GM18508 (cell line): ENCODE measurements around the gene RPS15.

ENCODE experiments used
- ATAC-seq: cut with Tn5 transposase; IDR thresholded peaks from one replicate; pipeline ENCODE4 v1.9.1; 2021; ENCODE audit warnings: moderate number of reproducible peaks; ENCODE audit not compliant: insufficient read depth, unreplicated experiment

RPS15 gene

DNA sequence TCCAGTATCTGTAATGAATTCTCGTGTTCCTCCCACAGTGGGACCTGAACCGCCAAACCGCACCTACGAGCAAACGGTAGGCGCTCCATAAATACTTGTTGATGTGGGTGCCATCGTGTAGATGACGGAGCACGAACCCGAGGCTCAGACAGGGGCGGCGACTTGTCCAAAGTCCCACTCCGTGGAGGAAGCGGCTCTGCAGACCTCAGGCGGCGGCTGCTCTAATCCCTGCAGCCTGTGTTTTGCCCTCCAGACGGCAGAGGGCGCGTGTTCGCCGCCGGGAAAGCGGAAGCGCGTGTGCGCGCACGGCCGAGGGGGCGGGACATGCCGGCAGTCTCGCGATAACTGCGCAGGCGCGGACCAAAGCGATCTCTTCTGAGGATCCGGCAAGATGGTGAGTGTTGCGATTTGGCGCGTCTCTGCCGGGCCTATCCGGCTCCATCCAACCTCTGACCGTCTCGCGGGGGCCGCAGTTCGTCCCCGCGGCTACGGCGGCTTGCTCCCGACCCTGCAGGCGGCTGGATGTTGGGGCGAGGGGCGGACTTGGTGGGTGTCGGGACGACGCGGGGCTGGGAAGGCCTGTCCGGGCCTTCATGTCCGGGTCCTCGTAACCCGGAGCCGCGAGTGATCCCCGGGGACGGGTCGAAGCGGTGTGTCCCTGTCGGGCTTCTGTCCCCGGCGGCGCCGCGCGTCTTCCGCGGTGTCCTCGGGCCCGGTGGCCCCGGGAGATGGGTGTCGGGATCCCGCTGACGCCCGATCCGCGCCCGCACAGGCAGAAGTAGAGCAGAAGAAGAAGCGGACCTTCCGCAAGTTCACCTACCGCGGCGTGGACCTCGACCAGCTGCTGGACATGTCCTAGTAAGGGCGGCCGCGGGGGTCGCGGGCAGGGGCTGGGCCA lies at the start of gene RPS15:
TSS of gene RPS15 (plus strand) at position 362 of the 898 bp plus-strand sequence. CDS start at position 392, 30 bp downstream.
- ATAC-seq: no peak

DNA sequence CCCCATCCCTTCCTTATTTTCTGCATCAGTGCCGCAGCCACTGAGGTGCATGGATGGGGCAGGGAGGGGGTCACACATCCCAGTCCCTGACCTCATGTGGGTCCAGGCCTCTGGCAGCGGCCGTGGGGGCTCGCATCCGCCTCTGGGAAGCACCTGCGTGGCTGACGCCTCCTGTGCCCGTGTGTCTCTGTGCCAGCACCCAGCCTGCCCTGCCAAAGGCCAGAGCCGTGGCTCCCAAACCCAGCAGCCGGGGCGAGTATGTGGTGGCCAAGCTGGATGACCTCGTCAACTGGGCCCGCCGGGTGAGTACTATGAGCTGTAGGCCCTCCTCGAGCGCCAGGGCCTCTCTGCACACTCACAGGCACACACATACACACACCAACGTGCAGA lies 49.6 kb upstream of the RPS15 start:
- no peak for ATAC-seq

DNA sequence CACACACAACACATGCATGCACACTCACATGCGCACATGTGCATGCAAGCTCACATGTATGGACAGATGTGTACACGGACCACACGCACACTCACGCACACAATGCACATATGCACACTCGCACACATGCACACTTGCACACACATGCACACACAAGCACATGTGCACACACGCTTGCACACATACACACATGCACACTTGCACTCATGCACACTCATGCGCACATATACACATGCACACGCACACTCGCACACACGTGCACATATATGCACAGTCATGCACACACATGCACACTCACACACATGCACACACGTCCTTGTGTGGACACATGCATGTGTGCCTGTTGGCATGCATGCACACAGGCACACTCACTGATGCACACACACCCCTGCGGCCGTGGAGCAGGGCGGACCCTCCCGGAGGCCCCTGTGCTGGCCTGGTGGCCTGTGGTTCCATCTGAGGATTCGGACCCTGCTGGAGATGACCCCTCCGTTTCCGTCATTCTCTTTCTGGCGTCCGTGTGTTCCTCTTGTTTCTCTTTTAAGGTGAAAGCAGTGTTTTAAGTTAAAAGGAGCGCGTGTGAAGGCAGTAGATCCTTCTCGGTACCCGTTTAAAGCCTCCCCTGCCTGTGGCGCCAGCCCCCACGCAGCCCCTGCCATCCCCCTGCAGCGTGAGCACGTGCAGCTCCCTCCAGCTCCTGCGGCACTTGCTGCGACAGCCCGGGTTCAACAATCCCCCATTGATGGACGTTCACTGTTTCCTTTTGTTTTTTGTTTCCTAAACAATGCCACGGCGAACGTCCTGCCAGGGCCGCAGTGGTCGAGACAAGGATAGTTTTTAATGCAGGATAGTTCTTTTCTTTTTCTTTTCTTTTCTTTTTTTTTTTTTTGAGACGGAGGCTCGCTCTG lies 48.9 kb upstream of the RPS15 start:
- ATAC-seq: no peak

DNA sequence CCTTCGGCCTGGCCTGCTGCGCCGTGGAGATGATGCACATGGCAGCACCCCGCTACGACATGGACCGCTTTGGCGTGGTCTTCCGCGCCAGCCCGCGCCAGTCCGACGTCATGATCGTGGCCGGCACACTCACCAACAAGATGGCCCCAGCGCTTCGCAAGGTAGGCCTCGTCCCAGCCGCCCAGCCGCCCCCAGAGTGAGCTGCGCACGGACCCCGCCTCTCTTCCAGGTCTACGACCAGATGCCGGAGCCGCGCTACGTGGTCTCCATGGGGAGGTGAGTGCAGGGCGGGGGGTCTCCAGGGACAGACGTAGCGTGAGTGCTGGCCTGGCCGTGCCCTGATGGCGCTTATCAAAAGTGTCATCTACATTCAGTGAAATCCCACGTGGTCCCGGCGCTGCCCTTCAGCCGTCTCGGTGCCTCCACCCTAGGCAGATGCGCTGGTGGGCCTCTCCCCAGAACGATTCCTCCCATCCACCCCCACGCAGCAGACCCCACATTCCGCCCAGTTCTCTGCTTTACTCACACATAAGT lies 47.2 kb upstream of the RPS15 start:
- no peak for ATAC-seq

DNA sequence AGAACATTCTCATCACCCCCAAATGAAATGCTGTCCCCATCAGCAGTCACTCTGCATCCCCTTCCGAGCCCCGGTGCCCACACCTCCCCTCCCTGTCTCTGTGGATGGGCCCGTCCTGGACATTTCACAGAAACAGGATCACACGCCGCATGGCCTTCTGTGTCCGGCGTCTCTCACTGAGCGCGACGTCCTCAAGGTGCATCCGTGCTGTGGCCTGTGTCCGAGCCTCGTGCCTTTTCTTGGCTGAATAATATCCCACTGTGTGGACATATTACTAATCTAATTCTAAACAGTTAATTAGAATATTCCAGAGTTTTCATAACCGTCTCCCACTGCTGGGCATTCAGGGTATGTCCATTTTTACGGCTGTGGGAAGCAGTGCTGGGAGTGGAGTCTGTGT lies 45.8 kb upstream of the RPS15 start:
- ATAC-seq: no peak

DNA sequence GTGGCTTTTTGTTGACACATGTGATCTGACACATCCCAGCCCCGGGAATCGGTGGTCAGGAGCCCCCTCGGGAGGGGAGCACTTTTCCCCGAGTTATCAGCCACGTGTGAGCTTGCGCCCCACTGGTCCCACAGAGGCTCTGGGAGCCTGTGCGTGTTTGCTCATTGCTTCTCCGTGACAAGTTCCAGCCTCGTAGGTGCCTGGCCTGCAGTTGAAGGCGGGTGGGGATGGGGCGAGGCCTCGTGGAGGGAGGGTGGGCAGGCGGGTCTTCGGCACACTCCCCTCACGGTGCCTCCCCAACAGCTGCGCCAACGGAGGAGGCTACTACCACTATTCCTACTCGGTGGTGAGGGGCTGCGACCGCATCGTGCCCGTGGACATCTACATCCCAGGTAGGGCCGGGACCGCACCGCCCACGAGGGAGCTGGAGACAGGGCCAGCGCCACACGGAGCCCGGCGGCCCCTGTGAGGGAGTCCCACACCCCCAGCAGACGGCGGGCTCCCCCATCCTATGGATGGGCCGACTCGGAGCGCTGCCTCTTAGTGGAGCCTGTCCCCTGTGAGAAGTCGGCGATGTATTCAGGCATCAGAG lies 45.2 kb upstream of the RPS15 start:
- no peak for ATAC-seq

DNA sequence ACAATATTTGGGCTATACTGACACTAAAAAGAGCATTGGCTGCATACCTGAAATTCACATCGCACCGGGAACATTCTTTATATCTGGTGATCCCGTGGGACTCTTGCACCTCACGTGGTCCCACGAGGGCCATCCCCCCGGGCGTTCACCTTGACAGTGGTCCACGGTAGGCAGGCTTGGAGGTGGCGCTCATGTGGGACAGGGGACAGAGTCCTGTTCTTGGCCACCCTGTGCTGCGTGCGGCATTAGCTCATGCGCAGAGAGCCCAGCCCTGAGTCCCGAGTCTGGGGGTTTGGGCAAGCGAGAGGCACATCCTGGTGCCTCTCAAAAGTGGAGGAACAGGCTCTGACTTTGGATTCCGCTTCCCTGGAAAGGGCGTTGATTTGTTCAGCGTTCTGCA lies 44.4 kb upstream of the RPS15 start:
- ATAC-seq: no peak

DNA sequence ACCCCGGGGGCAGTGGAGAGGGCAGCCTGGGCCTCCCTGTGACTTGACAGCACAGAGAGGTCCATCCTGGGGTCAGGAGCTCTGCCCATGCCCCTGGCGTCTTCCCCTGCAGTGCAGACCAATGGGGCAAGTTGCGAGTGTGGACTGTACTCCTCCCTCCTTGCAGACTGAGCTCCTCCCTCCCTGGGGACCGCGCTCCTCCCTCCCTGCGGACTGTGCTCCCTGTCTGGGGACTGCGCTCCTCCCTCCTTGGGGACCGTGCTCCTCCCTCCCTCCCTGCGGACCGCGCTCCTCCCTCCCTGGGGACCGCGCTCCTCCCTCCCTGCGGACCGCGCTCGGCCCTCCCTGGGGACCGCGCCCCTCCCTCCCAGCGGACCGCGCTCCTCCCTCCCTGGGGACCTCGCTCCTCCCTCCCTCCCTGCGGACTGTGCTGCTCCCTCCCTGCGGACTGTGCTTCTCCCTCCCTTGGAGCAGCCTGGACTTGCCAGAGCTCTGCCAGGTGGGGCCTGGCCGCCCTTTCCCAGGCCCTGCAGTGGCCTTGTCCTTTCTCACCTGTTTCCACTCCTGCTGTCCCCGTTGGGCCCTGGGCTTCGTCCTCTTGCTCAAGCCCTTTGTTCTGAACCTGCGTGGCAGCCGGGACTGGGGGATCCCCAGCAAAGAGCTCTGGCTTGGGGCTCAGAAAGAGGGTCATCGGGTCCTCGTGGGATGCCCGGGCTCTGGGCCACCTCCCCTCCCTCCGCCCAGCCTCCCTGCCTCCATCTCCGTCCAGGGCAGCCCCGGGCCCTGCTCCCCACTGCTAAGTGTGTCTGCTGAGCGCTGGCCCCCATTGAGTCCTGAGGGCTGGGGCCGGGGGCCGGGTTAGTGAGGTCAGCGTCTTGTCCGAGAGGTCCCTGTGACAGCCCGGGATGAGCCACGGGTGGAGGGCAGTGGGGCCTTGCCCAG lies 43.7 kb upstream of the RPS15 start:
- ATAC-seq: no peak

DNA sequence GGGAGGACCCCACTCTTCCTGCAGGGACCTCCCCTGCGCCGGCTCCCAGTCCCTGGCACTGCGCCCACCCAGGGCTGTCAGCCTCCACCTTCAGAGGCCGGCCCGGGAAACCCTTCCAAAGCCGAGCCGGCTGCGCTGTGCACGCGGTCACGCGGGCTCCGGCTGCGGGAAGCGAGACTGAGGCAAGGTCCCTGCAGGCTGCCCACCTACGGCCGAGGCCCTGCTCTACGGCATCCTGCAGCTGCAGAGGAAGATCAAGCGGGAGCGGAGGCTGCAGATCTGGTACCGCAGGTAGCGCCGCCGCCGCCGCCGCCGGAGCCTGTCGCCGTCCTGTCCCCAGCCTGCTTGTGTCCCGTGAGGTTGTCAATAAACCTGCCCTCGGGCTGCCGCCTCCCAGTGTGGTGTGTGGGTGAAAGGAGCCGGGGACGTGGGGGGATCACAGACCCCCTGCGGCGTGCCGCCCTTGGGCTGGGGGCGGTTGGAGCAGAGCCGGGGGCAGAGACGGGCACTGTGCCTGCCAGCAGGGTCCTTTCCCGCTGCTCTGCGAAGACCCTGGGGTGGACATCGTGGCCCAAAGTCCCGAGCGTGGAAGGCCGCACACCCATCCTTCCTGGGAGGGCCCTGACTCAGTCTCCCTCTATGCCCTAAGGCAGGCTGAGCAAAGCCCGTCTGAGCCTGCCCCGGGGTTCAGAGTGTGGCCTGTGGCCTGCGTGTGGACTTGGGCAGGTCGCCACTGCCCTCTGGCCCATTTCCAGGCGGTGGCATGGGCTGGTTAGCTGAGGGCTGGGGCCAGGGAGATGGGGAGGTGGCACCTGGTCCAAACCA lies 42.8 kb upstream of the RPS15 start:
- no peak for ATAC-seq

DNA sequence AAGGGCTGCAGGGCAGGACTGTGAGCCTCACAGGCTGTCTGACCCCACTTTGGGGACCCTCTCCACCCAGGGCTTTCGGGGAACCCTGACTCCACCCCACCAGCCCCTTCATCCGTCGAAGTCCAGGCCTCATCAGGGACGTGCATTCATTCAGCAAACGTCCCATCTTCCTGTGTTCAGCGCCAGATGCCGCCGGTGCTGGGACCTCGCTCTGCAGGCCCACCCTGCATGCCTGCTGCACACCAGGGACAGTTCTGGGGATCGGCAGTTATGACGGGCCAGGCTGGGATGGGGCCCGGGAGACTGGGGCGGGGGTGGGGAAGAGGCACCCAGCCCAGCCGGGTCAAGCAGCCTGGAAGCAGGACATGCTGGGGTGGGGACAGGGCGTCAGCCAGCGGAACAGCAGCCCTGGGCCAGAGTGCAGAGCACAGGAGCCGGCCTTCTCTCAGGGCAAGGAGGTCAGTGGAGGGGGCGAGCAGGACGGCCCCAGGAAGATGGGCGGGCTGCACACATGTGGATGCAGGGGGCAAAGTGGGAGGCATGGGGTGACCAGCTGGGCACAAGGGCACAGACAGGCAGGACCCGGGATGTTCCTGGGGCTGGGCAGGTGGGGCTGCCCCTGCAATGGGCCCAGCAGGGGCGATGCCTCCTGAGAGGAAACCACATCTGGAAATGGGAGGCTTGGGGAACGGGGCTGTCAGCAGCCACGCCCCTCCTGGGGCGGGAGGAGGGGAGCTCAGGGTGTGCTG lies 42.0 kb upstream of the RPS15 start:
- ATAC-seq: no peak

DNA sequence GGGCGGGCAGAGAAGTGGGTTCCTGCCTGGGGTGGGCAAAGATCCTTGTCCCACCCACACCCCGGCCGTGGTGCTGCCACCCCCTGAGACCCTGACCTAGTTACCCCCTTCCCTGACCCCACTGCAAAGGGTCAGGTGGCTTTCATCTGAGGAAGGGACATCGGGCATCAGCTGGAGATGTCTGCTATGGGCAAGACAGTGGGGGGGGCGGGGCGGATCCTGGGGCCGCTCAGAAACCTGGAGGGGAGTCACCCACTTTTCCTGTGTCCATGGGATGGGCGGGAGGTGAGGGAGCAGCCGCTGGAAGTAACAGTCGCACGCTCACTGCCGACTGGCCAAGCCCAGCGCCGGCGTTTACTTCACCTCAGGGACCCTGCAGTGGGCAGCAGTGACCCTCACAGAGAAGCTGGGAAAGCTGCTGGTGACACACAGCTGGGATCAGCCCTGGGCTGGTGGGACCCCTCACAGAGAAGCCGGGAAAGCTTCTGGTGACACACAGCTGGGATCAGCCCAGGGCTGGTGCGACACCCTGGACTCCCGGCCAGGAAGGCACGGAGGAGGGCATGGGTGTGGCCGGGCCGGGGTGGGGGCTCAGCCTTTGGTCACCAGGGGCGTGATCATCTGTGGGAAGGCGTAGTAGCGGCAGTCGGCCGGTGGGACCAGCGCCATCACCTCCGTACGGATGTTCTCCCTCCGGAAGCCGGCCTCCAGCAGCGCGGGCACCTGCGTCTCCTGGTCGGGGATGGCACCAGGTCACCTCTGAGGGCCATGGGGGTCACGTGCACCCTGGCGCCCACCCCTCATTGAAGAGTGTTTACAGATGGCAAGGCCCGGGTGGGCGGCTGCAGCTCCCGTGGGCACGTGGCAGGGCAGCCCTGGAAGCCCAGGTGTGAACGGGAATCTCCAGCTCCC lies 41.2 kb upstream of the RPS15 start:
- no peak for ATAC-seq

DNA sequence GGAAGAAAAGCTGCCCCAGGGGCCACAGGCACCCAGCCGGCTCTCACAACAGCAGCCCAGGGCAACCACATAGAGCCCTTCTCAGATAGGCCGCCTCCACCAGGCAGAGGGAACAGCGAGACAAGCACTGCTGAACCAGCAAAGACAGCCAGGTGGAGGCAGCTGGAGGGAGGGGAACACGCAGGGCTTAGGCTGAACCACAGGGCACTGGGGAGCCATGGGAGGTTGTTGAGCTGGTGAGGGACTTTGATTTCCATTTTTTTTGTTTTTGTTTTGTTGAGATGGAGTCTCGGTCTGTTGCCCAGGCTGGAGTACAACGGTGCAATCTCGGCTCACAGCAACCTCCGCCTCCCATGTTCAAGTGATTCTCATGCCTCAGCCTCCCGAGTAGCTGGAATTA lies 40.4 kb upstream of the RPS15 start:
- ATAC-seq: no peak

DNA sequence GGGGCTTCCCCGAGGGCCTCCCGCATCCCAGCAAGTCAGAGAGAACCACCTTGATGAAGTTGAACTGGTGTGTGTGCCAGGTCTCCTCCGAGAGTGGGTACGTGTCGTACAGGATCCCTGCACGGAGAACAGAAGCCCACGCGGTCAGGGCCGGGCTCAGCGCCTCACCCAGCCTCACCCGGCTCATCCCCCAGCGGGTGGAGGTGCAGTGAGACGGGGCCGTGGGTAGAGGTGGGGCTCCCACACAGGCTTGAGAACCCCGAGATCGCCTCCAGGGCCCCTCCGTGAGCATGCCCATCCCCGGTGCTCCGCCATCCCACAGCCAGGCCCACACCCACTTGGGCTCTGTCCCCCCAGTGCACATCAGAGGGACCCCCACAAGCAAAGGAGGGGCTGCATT lies 39.1 kb upstream of the RPS15 start:
- no peak for ATAC-seq

DNA sequence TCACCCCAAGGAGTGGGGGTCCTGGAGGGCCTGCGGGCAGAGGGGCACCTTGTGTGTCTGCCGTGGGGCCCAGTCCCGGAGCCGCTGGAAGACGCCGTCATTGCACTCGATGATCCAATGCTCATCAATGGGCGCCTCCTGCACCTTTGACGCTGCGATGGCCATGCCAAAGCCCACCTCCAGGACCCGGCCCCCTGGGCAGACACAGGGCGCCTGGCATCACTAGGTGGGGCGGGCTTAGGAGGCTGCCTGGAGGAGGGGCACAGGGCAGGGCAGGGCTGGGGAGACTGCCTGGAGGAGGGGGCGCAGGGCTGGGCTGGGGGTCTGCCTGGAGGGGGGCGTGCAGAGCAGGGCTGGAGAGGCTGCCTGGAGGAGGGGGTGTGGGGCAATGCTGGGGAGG lies 38.5 kb upstream of the RPS15 start:
- ATAC-seq: no peak

DNA sequence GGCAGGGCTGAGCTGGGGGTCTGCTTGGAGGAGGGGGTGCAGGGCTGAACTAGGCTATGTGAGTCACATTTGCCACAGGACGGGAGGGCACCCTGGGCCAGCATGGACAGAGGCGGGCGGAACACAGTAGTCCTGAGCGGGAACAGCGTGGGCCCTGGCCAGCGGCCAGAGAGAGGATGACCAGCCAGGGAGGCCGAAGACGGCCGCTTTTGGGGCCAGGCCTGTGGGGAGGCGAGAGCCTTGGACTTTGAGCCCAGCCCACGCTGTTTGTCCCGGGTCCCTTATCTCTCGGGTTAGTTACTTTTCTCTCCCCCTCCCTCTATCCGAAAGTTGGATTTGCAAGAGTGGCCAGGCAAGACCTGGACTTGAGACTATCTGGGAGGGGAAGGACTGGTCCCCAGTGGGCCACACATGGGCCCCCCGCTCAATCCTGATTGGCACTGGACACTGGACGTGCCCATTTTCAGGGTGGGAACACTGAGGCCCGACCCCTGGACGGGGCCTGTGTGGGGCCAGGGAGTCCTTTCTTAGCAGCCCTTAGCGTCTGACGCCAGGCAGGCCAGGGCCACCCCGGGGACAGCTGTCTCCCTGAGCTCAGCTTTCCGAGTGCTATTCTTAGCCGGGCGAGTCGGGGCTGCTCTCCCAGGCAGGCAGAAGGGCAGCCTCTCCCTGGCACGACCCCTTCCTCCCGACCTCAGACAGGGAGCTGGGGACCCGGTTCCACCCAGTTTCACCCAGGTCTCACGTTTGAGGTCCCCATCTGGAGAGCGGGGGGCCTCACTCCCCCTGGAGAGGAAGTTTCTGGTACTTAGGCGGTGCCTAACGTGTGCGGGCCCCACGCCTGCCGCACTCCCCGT lies 37.7 kb upstream of the RPS15 start:
- no peak for ATAC-seq
